NCI-H1048 (cell line): ENCODE results near the gene GPAM.
"Not testable (repeated sequence)": the region's sequence is repeated elsewhere in the genome, so short reads cannot be mapped to it uniquely, and the experiment has no call there.

Experiments used
- DNase-seq: peaks from one replicate; lab custom pipeline; 2025; lab: John Stamatoyannopoulos, UW

Gene GPAM

GRCh38 chr10:112216151-112216550, 32.6 kb upstream of the GPAM start:
- DNase-seq, result no peak

- DNase-seq, result no peak
These were observed 31.8 kb upstream of the GPAM start for GRCh38 chr10:112215342-112215774.

DNA sequence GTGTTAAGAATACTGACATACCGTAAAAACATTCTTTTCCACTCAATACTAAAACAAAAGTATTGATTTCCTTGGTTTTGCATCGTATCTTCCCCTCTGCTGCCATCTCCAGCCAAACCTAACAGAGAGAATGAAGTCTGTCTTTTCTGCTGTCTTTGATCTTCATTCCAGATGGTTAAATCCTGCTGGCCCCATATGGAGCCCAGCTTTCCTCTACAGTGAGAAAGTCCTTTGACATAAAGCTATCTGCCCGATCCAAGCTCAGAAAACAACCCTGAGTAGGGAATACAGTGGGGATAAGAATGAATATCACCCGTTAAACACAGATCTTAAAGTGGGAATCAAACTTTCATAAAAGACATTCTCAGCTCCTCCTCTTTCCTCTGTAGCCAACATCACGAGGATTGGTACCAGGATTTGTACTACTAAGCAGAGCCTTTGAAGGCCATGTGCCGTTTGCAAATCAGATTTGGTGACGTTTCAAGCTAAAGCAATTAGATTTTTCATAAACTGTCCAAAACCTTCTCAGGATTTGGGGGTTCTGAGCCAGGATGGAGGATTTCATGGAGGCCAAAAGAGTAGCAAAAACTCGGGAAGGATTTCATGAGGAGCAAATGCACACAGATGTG, 30.8 kb upstream of the GPAM start:
- no peak for DNase-seq

GRCh38 chr10:112213836-112214235, 30.3 kb upstream of the GPAM start:
- DNase-seq, result no peak

DNA sequence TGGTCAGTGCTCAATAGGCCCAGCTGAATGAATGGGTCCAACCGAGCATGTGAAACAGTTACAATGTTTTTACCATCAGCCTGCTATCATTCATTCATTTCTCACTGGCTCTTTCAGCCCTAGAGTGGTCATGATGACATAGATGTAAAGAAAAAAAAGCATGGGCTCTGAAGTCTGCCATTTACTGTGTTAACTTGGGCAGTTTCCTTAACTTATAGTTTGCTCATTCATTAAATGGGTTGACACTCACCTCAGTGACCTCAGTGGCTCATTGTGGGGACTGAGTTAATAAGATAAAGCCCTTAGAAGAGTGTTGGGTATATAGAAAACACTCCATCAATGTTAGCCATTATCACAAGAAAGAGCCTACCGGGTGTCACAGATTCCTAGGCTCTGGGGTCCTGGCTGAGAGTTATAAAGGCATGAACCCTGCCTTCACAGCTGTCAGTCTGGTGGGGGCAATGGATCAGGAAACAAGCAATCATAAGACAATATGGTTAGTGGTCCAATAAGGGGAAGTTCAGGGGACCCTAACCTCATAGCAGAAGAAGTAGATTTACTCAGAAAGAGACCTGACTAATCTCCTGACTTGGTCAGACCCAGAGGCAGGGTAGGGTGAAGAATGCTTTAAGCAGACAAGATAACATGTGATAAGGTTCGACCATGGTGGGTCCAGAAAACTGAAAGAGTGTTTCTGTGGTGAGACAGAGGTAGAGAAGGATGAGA, 29.7 kb upstream of the GPAM start:
- DNase-seq, result no peak

DNA sequence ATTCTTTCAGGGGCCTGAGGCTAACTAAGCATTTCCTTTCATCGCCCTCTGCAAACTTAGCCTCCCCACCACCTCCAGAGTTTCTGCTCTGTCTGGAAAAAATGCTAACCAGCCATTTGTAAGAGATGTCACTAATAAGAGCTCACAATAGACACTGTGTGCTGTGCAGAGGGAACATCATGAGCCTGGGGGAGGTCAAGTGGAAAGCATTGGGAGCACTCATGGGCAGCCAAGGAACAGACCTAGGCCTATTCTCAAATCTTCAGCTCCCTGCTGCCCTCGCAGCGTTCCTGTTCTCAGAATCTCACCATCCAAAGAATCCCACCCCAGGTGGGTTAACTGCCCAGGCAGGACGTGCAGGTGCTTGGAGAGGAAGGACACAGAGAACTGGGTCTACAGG, 27.1 kb upstream of the GPAM start:
- DNase-seq, result no peak

- DNase-seq, result no peak
These were observed 26.1 kb upstream of the GPAM start for GRCh38 chr10:112209684-112210131.

GRCh38 chr10:112208997-112209396, 25.4 kb upstream of the GPAM start:
- no peak for DNase-seq

- no peak for DNase-seq
These were observed 24.7 kb upstream of the GPAM start for GRCh38 chr10:112208292-112208691.

DNA sequence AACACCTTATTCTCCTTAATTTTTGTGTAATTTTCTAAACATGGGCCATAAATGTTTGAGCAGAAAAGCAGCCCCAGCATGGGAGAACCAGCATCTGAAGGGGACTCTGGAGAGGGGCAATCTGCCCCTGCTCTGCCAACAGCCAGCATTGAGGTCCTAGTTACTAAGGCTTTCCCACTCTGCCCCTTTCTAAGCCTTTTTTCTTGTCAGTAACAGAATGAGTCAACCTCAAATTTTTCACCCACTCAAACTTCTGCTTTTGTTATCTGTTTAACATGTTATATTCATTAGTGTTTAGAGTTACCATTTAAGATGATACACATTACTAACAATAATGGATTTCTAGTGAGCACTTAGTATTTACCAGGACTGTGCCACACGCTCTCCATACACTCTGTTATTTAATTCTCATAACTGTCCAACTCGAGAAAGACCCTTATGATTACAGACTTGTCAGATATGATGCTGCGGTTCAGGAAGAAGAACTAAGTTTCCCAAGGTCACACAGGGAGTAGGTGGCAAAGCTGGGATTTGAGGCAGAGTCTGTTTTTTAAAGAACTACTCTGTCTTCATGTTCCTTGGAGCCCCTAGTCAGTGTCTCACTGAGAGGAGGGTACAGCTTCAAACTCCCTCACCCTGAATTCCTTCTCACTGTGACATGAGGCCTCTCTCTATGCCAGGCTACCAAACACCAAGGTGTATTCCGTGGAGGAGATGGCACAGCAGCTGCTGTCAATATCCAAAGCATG, 19.9 kb upstream of the GPAM start:
- DNase-seq, result no peak

GRCh38 chr10:112202561-112203241, 19.1 kb upstream of the GPAM start:
- DNase-seq, result no peak

DNA sequence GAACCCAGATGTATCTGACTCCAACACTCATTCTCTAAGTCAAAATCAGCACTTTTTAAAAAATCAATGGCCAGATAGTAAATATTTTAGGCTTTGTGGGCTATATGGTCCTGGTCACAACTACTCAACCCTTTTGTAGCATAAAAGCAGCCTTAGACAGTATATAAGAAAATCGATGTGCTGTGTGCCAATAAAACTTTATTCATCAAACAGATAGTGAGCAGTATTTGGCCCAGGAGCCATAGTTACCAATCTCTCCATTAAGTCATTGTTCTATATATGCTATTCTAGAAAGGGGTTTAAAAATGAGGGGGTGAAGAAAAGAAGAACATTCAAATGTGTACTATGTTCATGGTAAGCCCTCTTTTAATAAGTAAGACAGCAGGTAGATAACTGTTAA, 18.5 kb upstream of the GPAM start:
- no peak for DNase-seq

- no peak for DNase-seq
These were observed 17.8 kb upstream of the GPAM start for GRCh38 chr10:112201334-112201733.

DNA sequence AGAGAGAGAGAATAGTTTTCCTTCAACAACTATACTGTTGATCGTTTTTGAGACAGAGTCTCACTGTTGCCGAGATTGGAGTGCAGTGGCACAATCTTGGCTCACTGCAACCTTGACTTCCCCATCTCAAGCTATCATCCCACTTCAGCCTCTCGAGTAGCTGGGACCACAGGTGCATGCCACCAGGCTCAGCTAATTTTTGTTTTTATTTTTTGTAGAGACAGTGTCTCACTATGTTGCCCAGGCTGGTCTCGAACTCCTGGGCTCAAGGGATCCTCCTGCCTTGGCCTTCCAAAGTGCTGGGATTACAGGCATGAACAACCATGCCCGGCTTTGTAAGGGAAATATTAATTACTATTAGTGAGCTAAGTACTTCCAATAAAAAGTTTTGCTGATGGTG, 16.7 kb upstream of the GPAM start:
- not testable (repeated sequence) for DNase-seq

- DNase-seq, result not testable (repeated sequence)
These were observed 14.1 kb upstream of the GPAM start for GRCh38 chr10:112197662-112198061.

DNA sequence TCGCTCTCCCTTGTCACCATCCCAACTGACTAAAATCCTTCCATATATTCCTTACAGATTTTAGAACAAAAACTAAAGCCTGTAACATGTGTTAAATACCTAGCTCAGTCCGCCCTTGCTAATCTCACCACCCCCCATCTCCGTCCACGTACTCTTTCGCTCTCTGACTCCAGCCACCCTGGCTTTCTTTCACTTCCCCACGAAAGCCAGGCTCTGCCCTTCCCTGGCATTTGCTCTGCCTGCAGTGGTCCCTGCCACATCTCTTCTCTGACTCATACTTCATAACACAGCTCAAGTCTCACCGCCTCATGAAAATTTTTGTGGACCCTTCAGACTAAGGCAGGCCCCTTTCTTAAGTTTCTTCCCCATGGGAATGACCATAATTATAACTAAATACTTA, 11.7 kb upstream of the GPAM start:
- no peak for DNase-seq

GRCh38 chr10:112191791-112192190, 8.2 kb upstream of the GPAM start:
- DNase-seq, result no peak

GRCh38 chr10:112191041-112191590, 7.6 kb upstream of the GPAM start:
- DNase-seq, result no peak

DNA sequence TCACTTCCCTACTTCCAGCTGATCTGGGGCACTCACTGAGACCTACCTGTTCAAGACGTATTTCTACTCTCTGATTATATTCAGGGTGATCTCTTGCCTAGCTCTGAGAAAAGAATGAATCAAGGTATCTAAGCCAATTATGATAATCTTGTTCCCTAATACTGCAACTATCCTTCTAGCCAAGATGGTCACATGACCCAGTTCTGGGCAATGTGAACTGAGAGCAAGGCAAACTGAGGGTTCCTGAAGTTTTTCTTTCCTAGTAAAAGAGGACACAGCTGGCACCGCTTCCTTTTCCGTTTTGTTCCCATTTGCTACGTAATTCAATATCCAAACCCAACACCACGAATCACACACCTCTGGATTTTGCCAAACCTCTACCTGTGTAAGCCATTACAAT, 5.9 kb upstream of the GPAM start:
- no peak for DNase-seq

GRCh38 chr10:112187527-112187926, 4.0 kb upstream of the GPAM start:
- no peak for DNase-seq

DNA sequence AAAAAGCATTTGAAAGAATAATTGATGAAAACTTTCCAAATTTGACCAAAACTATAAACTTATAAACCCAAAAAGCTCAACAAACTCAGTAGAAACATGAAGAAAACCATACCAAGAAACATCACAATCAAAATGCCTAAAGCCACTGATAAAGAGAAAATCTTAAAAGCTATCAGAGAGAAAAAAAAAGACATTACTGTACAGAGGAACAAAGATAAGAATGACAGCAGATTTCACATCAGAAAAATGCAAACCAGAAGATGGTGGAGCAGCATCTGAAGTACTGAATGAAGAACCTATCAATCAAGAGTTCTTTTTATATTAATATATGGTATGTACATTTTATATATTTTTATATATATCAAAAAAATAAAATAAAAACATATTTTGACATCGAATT, 2.4 kb upstream of the GPAM start:
- DNase-seq, result no peak

GRCh38 chr10:112184379-112184778, 814 bp upstream of the GPAM start:
- DNase-seq, result no peak
